Peyer's patch (tissue), 4 donors: ENCODE data around the gene ZNF76. TPM values are rescaled to one million over a fixed set of nuclear protein-coding genes. Genes with fewer than 3 reads are reported as not detected.

Experiments
- DNase-seq, 3 donors: peaks; one replicate each; pipeline ENCODE4 v3.0.0-alpha.2; 2017 to 2019
- H3K27ac ChIP-seq, 4 donors: fragments of 200-600 bp; sonication (generic); one replicate each; pipeline ENCODE4 v1.5.1; 2016 to 2019
- H3K27me3 ChIP-seq, 2 donors: fragments of 200-600 bp; sonication (generic); one replicate each; pipeline ENCODE4 v1.5.1; 2019
- H3K36me3 ChIP-seq, 3 donors: fragments of 200-600 bp; sonication (generic); one replicate each; pipeline ENCODE4 v1.5.1; 2016 to 2019
- H3K4me1 ChIP-seq, 4 donors: fragments of 200-600 bp; sonication (generic); one replicate each; pipeline ENCODE4 v1.5.1; 2016 to 2019
- H3K4me3 ChIP-seq, 4 donors: fragments of 200-600 bp; sonication (generic); 1 replicate in 3 of 4; 2 replicates in 1 of 4; pipeline ENCODE4 v1.5.1; 2016 to 2019; ENCODE audit warnings: mild to moderate bottlenecking in 1 of 4
- H3K9me3 ChIP-seq, 4 donors: fragments of 200-600 bp; sonication (generic); one replicate each; pipeline ENCODE4 v1.5.1; 2016 to 2019; ENCODE audit warnings: mild to moderate bottlenecking in 1 of 4
- POLR2A ChIP-seq, 2 donors: fragments of 450-650 bp; IDR thresholded peaks; one replicate each; pipeline ENCODE4 v1.5.1; 2017; ENCODE audit warnings: antibody characterized with exemption in 2 of 2, mild to moderate bottlenecking in 2 of 2, moderate library complexity in 2 of 2
- total RNA-seq, 4 donors: library from RNA; depleted of rRNA; stranded (reverse); fragments of >200 nt; gene quantifications; one replicate each; pipeline ENCODE4 v1.1.0, GENCODE V29; 2016
- TF ChIP-seq, protein P1 (sequence below), 6 experiments: fragments of 450-650 bp in 4 of 6; fragments of 200-600 bp in 2 of 6; sonication (generic) in 1 of 6; IDR thresholded peaks; one replicate each; pipeline ENCODE4 v1.5.1; 2017 to 2019; ENCODE audit warnings: antibody characterized with exemption in 6 of 6, mild to moderate bottlenecking in 3 of 6, moderate library complexity in 1 of 6

ZNF76 gene
- total RNA-seq, 4 donors from 2014 or later = 26.3 to 182 (median 54.8) TPM

DNA sequence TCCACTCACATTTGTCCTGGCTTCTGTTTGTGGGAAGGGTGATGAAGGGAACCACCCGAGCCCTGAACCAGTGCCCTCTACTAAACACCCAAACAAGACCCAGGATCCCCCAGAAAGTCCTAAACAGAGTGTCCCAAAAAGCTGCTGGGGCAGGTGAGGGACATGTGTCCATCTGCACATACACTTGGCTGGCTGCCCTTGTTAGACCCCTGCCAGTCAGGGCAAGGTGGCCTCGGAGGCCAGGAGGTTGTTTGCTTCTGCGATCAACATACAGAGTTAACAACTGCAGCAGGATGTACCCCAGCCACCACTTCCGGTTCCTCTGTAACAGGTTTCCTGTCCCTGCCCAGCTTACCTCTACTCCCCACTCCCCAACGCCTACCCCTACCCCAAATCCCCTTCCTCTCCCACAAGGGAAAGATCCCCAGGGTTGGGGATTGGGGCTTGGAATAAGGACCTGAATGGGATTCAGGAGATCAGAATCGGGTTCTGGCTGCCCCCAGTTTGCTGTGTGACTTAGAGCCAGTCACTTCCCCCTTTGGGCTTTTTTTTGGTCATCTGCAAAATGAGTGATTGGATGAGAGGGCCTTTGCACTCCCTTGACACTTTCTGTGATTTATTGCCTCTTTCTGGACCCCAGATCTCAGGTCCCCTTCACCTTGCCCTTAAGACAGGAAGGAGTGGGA, 52.0 kb downstream of the ZNF76 start:
- Histone ChIP-seq H3K36me3 (peaks cover 0 to 5% (median 0%) of the 10 kb centered on the region in 3 donors), H3K27ac (peak overlapping the region; percentile 70 to 84 (median 79)), H3K9me3 (no peaks in the 10 kb centered on the region), H3K4me3 (peak overlapping the region in 3 of 4 donors; percentile 14 to 26 (median 19)), H3K27me3 (no peaks in the 10 kb centered on the region), H3K4me1 (peaks cover 0 to 20% (median 14%) of the 10 kb centered on the region in 4 donors)
- DNase-seq = peak in 2 of 3 donors; percentile 68 to 84
- TF ChIP-seq, protein P1, sequence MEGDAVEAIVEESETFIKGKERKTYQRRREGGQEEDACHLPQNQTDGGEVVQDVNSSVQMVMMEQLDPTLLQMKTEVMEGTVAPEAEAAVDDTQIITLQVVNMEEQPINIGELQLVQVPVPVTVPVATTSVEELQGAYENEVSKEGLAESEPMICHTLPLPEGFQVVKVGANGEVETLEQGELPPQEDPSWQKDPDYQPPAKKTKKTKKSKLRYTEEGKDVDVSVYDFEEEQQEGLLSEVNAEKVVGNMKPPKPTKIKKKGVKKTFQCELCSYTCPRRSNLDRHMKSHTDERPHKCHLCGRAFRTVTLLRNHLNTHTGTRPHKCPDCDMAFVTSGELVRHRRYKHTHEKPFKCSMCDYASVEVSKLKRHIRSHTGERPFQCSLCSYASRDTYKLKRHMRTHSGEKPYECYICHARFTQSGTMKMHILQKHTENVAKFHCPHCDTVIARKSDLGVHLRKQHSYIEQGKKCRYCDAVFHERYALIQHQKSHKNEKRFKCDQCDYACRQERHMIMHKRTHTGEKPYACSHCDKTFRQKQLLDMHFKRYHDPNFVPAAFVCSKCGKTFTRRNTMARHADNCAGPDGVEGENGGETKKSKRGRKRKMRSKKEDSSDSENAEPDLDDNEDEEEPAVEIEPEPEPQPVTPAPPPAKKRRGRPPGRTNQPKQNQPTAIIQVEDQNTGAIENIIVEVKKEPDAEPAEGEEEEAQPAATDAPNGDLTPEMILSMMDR (IDR thresholded peaks at IDR 0.05) = no peak
- TF ChIP-seq POLR2A (IDR thresholded peaks at IDR 0.05) = no peak

- no peaks in the 10 kb centered on the region for H3K9me3 ChIP-seq
- H3K4me1 ChIP-seq = peaks cover 0 to 20% (median 14%) of the 10 kb centered on the region in 4 donors
- no peak for DNase-seq
- peak overlapping the region in 2 of 4 donors; percentile 14 to 26 for H3K4me3 ChIP-seq
- TF ChIP-seq, protein P1 (IDR thresholded peaks at IDR 0.05) = no peak
- TF ChIP-seq POLR2A (IDR thresholded peaks at IDR 0.05) = no peak
- no peaks in the 10 kb centered on the region for H3K27me3 ChIP-seq
- H3K36me3 ChIP-seq = peaks cover 0 to 5% (median 0%) of the 10 kb centered on the region in 3 donors
- H3K27ac ChIP-seq = peak overlapping the region; percentile 70 to 84 (median 79)
Measured at GRCh38 chr6:35312076-35312800, 52.7 kb downstream of the ZNF76 start.

DNA sequence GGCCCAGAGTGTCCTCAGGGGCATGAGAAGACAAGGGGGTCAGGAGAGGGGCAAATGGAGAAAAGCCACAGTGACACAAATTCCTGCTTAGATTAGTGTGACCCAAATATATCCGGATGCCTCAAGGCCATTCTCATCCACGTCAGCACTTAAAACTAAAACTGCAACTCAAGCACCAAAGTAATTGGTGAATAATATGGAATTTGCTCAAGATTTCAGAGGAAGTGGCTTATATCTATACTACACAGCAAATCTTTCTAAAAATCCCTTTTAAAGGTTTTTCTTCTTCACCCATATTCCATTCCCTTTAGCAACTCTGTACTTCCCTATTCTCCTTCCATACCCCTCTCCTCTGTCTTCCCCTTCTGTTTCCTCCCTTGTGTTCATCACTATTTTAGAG, 53.3 kb downstream of the ZNF76 start:
- Histone ChIP-seq H3K9me3 (no peaks in the 10 kb centered on the region), H3K27ac (peak overlapping the region in 1 of 4 donors; percentile 84), H3K36me3 (peaks cover 0 to 5% (median 0%) of the 10 kb centered on the region in 3 donors), H3K4me1 (peaks cover 0 to 20% (median 15%) of the 10 kb centered on the region in 4 donors), H3K4me3 (no peak overlapping the region), H3K27me3 (no peaks in the 10 kb centered on the region)
- no peak for TF ChIP-seq POLR2A (IDR thresholded peaks at IDR 0.05)
- TF ChIP-seq, protein P1 (IDR thresholded peaks at IDR 0.05) = no peak
- no peak for DNase-seq

DNA sequence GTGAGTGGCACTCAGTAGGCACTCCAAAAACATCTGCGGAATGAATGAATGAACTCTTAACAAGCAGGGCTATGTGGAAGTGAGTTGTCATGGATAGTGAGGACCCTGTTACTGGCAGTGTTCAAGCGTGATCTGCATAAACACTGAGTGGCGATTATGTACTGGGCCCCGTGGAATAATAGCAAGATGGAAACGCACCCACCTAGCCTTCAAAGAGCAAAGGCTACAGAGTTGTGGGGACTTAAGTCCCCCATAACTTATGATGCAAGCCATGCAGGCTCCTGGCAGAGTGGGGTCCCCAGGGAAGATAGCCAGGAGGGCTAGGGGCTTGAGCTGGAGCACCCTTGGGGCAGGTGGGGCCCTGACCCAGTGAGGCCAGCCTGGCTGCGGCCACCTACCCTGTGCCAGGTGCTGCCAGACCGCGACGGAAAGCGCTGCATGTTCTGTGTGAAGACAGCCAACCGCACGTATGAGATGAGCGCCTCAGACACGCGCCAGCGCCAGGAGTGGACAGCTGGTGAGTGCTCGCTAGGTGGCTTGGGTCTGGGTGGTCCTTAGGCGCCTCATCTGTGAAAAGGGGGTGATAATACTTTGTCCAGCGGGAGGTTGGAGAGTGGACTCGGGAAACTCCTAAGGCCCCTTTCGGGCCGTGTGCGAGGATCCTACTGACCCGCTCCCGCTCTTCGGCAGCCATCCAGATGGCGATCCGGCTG, 58.1 kb downstream of the ZNF76 start:
- no peaks in the 10 kb centered on the region for H3K9me3 ChIP-seq
- peak in 1 of 3 donors; percentile 53 for DNase-seq
- H3K27ac ChIP-seq = peak overlapping the region in 1 of 4 donors; percentile 2
- peak overlapping the region; percentile 19 to 55 (median 36) for H3K4me3 ChIP-seq
- no peak for TF ChIP-seq POLR2A (IDR thresholded peaks at IDR 0.05)
- TF ChIP-seq, protein P1 (IDR thresholded peaks at IDR 0.05) = no peak
- H3K4me1 ChIP-seq = peaks cover 0 to 13% (median 3%) of the 10 kb centered on the region in 4 donors
- H3K27me3 ChIP-seq = no peaks in the 10 kb centered on the region
- H3K36me3 ChIP-seq = peaks cover 0 to under 1% (median 0%) of the 10 kb centered on the region in 3 donors
